GM13976 (cell line): ENCODE data around the gene NINL.

Source experiments
- DNase-seq: peaks from one replicate; pipeline ENCODE4 v3.0.0; 2012; ENCODE audit warnings: low spot score
- CTCF ChIP-seq: IDR thresholded peaks from 2 replicates; pipeline ENCODE4 v1.5.1; 2012; ENCODE audit warnings: borderline replicate concordance, mild to moderate bottlenecking; ENCODE audit not compliant: insufficient read depth; ENCODE audit errors: extremely low read depth, missing control alignments, control extremely low read depth
- in situ Hi-C: fragments of 300-500 bp; cut with MboI; formaldehyde crosslinking; loops from one replicate; pipeline ENCODE4 v1.12.0; 2022; ENCODE audit warnings: low sequenced_read_pairs, mixed read lengths, inconsistent platforms; ENCODE audit not compliant: unreplicated experiment

Gene NINL

GRCh38 chr20:25623736-25624499, 38.6 kb upstream of the NINL start, which contains the start of gene NANP:
Gene NANP, minus strand, starts transcription at chr20:25624014. Its CDS starts 66 bp downstream, at chr20:25623948.
- in situ Hi-C loops = no loop called here
- peak; percentile 16 for TF ChIP-seq CTCF
- peak; percentile 97 for DNase-seq

- no peak for TF ChIP-seq CTCF
- in situ Hi-C loops = no loop called here
- no peak for DNase-seq
Measured at GRCh38 chr20:25623225-25623735, 37.9 kb upstream of the NINL start.

- in situ Hi-C loops = no loop called here
- DNase-seq = no peak
- TF ChIP-seq CTCF = no peak
Measured at GRCh38 chr20:25622450-25623224, 37.3 kb upstream of the NINL start.

GRCh38 chr20:25622049-25622448, 36.7 kb upstream of the NINL start:
- in situ Hi-C loops = no loop called here
- no peak for TF ChIP-seq CTCF
- DNase-seq = no peak

- in situ Hi-C loops = no loop called here
- no peak for TF ChIP-seq CTCF
- DNase-seq = no peak
Measured at GRCh38 chr20:25619514-25619913, 34.2 kb upstream of the NINL start.

GRCh38 chr20:25608774-25609173, 23.4 kb upstream of the NINL start:
- in situ Hi-C loops = no loop called here
- no peak for DNase-seq
- TF ChIP-seq CTCF = no peak
